A673 (cell line): ENCODE measurements around the gene LUC7L. TPM values are rescaled to one million over a fixed set of nuclear protein-coding genes. Genes with fewer than 3 reads are reported as not detected.
"Not testable (repeated sequence)": the region's sequence is repeated elsewhere in the genome, so short reads cannot be mapped to it uniquely, and the experiment has no call there.

ENCODE experiments used
- BruUV-seq: library from RNA; stranded (reverse); fragments of 400-500 nt; replicated peaks from 2 replicates; lab custom pipeline; 2021; lab: Mats Ljungman, UMichigan
- CTCF ChIA-PET: fragments of 300-600 bp; sonication (Branson Sonifier 250); formaldehyde crosslinking; loops from one replicate; lab custom pipeline; 2022; ENCODE audit warnings: antibody characterized with exemption; lab: Charles Lee
- POLR2A ChIA-PET: fragments of 300-600 bp; sonication (Branson Sonifier 250); formaldehyde crosslinking; loops from one replicate; lab custom pipeline; 2022; ENCODE audit warnings: antibody characterized with exemption; ENCODE audit not compliant: low non-redundant PET; lab: Charles Lee
- DNase-seq: peaks from one replicate; pipeline ENCODE4 v3.0.0-alpha.2; 2015; ENCODE audit warnings: low spot score
- H3K27ac ChIP-seq: fragments of 200-600 bp; sonication (generic); 2 replicates; pipeline ENCODE4 v1.5.1; 2016; ENCODE audit warnings: mixed run types, low read depth, mild to moderate bottlenecking, mixed read lengths, antibody characterized with exemption, low read length; ENCODE audit not compliant: poor library complexity, severe bottlenecking
- H3K27me3 ChIP-seq: fragments of 200-600 bp; sonication (generic); replicated peaks from 2 replicates; pipeline ENCODE4 v1.6.1; 2017; ENCODE audit warnings: mixed run types, low read depth, mild to moderate bottlenecking, mixed read lengths, antibody characterized with exemption, low read length; ENCODE audit not compliant: insufficient read depth, poor library complexity
- H3K36me3 ChIP-seq: fragments of 200-600 bp; sonication (generic); 2 replicates; pipeline ENCODE4 v1.6.1; 2016; ENCODE audit warnings: mixed run types, mild to moderate bottlenecking, mixed read lengths, antibody characterized with exemption, low read length; ENCODE audit not compliant: insufficient read depth, poor library complexity, severe bottlenecking
- H3K4me1 ChIP-seq: fragments of 200-600 bp; sonication (generic); 2 replicates; pipeline ENCODE4 v1.6.1; 2017; ENCODE audit warnings: mixed run types, mild to moderate bottlenecking, mixed read lengths, antibody characterized with exemption, low read length; ENCODE audit not compliant: insufficient read depth, poor library complexity, severe bottlenecking
- H3K4me3 ChIP-seq: fragments of 200-600 bp; sonication (generic); 2 replicates; pipeline ENCODE4 v1.5.1; 2016; ENCODE audit warnings: low read depth, mixed run types, mild to moderate bottlenecking, mixed read lengths, low read length; ENCODE audit not compliant: poor library complexity, severe bottlenecking
- H3K9me3 ChIP-seq: fragments of 200-600 bp; sonication (generic); 2 replicates; pipeline ENCODE4 v1.6.1; 2016; ENCODE audit warnings: mixed run types, low read depth, mild to moderate bottlenecking, mixed read lengths, antibody characterized with exemption, low read length; ENCODE audit not compliant: poor library complexity, severe bottlenecking
- EZH2 ChIP-seq: fragments of 200-600 bp; sonication (generic); IDR thresholded peaks from 2 replicates; pipeline ENCODE4 v1.6.1; 2017; ENCODE audit warnings: borderline replicate concordance, low read depth, mild to moderate bottlenecking, mixed read lengths, antibody characterized with exemption, low read length; ENCODE audit not compliant: poor library complexity, severe bottlenecking
- intact Hi-C: fragments of 100-400 bp; cut with micrococcal nuclease; formaldehyde crosslinking; loops from one replicate; pipeline ENCODE4 v1.10.0; 2022; ENCODE audit not compliant: unreplicated experiment
- total RNA-seq: library from RNA; stranded (reverse); gene quantifications from 2 replicates; pipeline ENCODE4 v1.2.3, GENCODE V29; 2021
- TF ChIP-seq, protein P1 (sequence below): fragments of 300-800, 200-600 bp; sonication (generic); conservative IDR thresholded peaks from 2 replicates; pipeline ENCODE4 v1.5.1; 2017; ENCODE audit warnings: low read depth, mild to moderate bottlenecking, antibody characterized with exemption, low read length, moderate library complexity, mixed read lengths

Gene LUC7L
- total RNA-seq, 1 experiment from 2014 or later: 152 TPM

DNA sequence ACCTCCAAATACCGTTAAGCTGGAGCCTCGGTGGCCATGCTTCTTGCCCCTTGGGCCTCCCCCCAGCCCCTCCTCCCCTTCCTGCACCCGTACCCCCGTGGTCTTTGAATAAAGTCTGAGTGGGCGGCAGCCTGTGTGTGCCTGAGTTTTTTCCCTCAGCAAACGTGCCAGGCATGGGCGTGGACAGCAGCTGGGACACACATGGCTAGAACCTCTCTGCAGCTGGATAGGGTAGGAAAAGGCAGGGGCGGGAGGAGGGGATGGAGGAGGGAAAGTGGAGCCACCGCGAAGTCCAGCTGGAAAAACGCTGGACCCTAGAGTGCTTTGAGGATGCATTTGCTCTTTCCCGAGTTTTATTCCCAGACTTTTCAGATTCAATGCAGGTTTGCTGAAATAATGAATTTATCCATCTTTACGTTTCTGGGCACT is 51.8 kb downstream of the LUC7L start:
- no peak for DNase-seq
- no peak overlapping the region for H3K27ac ChIP-seq
- TF ChIP-seq, protein P1, sequence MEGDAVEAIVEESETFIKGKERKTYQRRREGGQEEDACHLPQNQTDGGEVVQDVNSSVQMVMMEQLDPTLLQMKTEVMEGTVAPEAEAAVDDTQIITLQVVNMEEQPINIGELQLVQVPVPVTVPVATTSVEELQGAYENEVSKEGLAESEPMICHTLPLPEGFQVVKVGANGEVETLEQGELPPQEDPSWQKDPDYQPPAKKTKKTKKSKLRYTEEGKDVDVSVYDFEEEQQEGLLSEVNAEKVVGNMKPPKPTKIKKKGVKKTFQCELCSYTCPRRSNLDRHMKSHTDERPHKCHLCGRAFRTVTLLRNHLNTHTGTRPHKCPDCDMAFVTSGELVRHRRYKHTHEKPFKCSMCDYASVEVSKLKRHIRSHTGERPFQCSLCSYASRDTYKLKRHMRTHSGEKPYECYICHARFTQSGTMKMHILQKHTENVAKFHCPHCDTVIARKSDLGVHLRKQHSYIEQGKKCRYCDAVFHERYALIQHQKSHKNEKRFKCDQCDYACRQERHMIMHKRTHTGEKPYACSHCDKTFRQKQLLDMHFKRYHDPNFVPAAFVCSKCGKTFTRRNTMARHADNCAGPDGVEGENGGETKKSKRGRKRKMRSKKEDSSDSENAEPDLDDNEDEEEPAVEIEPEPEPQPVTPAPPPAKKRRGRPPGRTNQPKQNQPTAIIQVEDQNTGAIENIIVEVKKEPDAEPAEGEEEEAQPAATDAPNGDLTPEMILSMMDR: no peak
- TF ChIP-seq EZH2: no peak
- intact Hi-C loops: no loop called here
- POLR2A ChIA-PET: interaction anchor here (0.6 kb wide), 1 partner anchor 29 kb away, joined by 4 read pairs; no protein-coding TSS in a partner anchor
- no peaks in the 10 kb centered on the region for H3K36me3 ChIP-seq
- H3K9me3 ChIP-seq: no peaks in the 10 kb centered on the region
- no TSS peak for BruUV-seq
- CTCF ChIA-PET: no interaction called here
- peaks cover 33% of the 10 kb centered on the region for H3K4me1 ChIP-seq
- no peak overlapping the region for H3K4me3 ChIP-seq
- H3K27me3 ChIP-seq: peaks cover 13% of the 10 kb centered on the region

DNA sequence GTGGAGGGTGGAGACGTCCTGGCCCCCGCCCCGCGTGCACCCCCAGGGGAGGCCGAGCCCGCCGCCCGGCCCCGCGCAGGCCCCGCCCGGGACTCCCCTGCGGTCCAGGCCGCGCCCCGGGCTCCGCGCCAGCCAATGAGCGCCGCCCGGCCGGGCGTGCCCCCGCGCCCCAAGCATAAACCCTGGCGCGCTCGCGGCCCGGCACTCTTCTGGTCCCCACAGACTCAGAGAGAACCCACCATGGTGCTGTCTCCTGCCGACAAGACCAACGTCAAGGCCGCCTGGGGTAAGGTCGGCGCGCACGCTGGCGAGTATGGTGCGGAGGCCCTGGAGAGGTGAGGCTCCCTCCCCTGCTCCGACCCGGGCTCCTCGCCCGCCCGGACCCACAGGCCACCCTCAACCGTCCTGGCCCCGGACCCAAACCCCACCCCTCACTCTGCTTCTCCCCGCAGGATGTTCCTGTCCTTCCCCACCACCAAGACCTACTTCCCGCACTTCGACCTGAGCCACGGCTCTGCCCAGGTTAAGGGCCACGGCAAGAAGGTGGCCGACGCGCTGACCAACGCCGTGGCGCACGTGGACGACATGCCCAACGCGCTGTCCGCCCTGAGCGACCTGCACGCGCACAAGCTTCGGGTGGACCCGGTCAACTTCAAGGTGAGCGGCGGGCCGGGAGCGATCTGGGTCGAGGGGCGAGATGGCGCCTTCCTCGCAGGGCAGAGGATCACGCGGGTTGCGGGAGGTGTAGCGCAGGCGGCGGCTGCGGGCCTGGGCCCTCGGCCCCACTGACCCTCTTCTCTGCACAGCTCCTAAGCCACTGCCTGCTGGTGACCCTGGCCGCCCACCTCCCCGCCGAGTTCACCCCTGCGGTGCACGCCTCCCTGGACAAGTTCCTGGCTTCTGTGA is 52.5 kb downstream of the LUC7L start, which contains the start of gene HBA1:
Gene HBA1 (plus strand): TSS at position 204 of the 906 bp plus-strand sequence. CDS start 37 bp downstream, at position 241.
- H3K9me3 ChIP-seq, BruUV-seq, intact Hi-C loops, DNase-seq, H3K27ac ChIP-seq, POLR2A ChIA-PET, H3K36me3 ChIP-seq, H3K4me3 ChIP-seq, CTCF ChIA-PET: not testable (repeated sequence)
- peaks cover 33% of the 10 kb centered on the region for H3K4me1 ChIP-seq
- H3K27me3 ChIP-seq: peaks cover 13% of the 10 kb centered on the region

DNA sequence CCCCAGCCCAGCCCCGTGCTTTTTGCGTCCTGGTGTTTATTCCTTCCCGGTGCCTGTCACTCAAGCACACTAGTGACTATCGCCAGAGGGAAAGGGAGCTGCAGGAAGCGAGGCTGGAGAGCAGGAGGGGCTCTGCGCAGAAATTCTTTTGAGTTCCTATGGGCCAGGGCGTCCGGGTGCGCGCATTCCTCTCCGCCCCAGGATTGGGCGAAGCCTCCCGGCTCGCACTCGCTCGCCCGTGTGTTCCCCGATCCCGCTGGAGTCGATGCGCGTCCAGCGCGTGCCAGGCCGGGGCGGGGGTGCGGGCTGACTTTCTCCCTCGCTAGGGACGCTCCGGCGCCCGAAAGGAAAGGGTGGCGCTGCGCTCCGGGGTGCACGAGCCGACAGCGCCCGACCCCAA is 53.2 kb downstream of the LUC7L start:
- BruUV-seq, H3K27ac ChIP-seq, DNase-seq, H3K36me3 ChIP-seq, CTCF ChIA-PET, POLR2A ChIA-PET, intact Hi-C loops, H3K4me3 ChIP-seq, H3K9me3 ChIP-seq: not testable (repeated sequence)
- peaks cover 30% of the 10 kb centered on the region for H3K4me1 ChIP-seq
- peaks cover 13% of the 10 kb centered on the region for H3K27me3 ChIP-seq
